ENCODE results near the gene CCBE1. TPM values are rescaled to one million over a fixed set of nuclear protein-coding genes. Genes with fewer than 3 reads are reported as not detected.
A peak's percentile ranks its signal among the peaks of the same experiment; 100 is the strongest.

CCBE1 gene
- total and polyA plus RNA-seq, 2 donors (not counting 1 experiment from before 2014, with no cell fraction given) = 122 TPM

GRCh38 chr18:59609654-59610053, 87.6 kb downstream of the CCBE1 start:
- Histone ChIP-seq H3K36me3 (ENCODE audit: control insufficient read depth, insufficient read depth, low read length) (no peaks in the 10 kb centered on the region), H3K4me2 (ENCODE audit: extremely low read depth, insufficient read depth, low read length) (no peak overlapping the region), H3K9ac (ENCODE audit: insufficient read depth, low read length) (no peak overlapping the region), H3K9me3 (ENCODE audit: control insufficient read depth, insufficient read depth, low read depth, low read length) (no peaks in the 10 kb centered on the region), H2AFZ (ENCODE audit: low read length) (no peak overlapping the region), H3K4me1 (ENCODE audit: control insufficient read depth, extremely low read depth, insufficient read depth, low read length) (peaks cover 15% of the 10 kb centered on the region), H3K4me3 (replicated peaks in 1 of 4; ENCODE audit: control extremely low read depth in 1 of 4, insufficient read depth in 1 of 4, low read depth in 3 of 4, low read length in 4 of 4) (no peak overlapping the region), H4K20me1 (ENCODE audit: control insufficient read depth, extremely low read depth, insufficient read depth, low read length) (peaks cover 6% of the 10 kb centered on the region), H3K27ac (ENCODE audit: insufficient read depth, low read length) (no peak overlapping the region), H3K79me2 (ENCODE audit: control insufficient read depth, insufficient read depth, low read length) (peaks cover 64% of the 10 kb centered on the region), H3K27me3 (ENCODE audit: control insufficient read depth, insufficient read depth, low read length) (no peaks in the 10 kb centered on the region)
- no peak for DNase-seq (ENCODE audit: low read depth in 2 of 2)
- TF ChIP-seq CTCF (conservative IDR thresholded peaks at IDR 0.05 in 1 of 2, IDR thresholded peaks at IDR 0.05 in 1 of 2; ENCODE audit: low read depth in 1 of 2, low read length in 2 of 2) = no peak
- TF ChIP-seq EZH2 (IDR thresholded peaks at IDR 0.05; ENCODE audit: low read length, missing control alignments) = no peak

- peaks cover 13% of the 10 kb centered on the region for H3K4me1 ChIP-seq (ENCODE audit: control insufficient read depth, extremely low read depth, insufficient read depth, low read length)
- H3K79me2 ChIP-seq (ENCODE audit: control insufficient read depth, insufficient read depth, low read length) = peaks cover 74% of the 10 kb centered on the region
- no peaks in the 10 kb centered on the region for H3K27me3 ChIP-seq (ENCODE audit: control insufficient read depth, insufficient read depth, low read length)
- H3K36me3 ChIP-seq (ENCODE audit: control insufficient read depth, insufficient read depth, low read length) = no peaks in the 10 kb centered on the region
- no peaks in the 10 kb centered on the region for H3K9me3 ChIP-seq (ENCODE audit: control insufficient read depth, insufficient read depth, low read depth, low read length)
- no peak overlapping the region for H3K4me3 ChIP-seq (replicated peaks in 1 of 4; ENCODE audit: control extremely low read depth in 1 of 4, insufficient read depth in 1 of 4, low read depth in 3 of 4, low read length in 4 of 4)
- no peak for TF ChIP-seq CTCF (conservative IDR thresholded peaks at IDR 0.05 in 1 of 2, IDR thresholded peaks at IDR 0.05 in 1 of 2; ENCODE audit: low read depth in 1 of 2, low read length in 2 of 2)
- no peak for TF ChIP-seq EZH2 (IDR thresholded peaks at IDR 0.05; ENCODE audit: low read length, missing control alignments)
- no peak overlapping the region for H2AFZ ChIP-seq (ENCODE audit: low read length)
- no peak for DNase-seq (ENCODE audit: low read depth in 2 of 2)
- no peak overlapping the region for H3K27ac ChIP-seq (ENCODE audit: insufficient read depth, low read length)
- no peak overlapping the region for H3K9ac ChIP-seq (ENCODE audit: insufficient read depth, low read length)
- peaks cover 6% of the 10 kb centered on the region for H4K20me1 ChIP-seq (ENCODE audit: control insufficient read depth, extremely low read depth, insufficient read depth, low read length)
- peak overlapping the region; percentile 42 for H3K4me2 ChIP-seq (ENCODE audit: extremely low read depth, insufficient read depth, low read length)
These were observed 89.8 kb downstream of the CCBE1 start for GRCh38 chr18:59607471-59607870.

DNA sequence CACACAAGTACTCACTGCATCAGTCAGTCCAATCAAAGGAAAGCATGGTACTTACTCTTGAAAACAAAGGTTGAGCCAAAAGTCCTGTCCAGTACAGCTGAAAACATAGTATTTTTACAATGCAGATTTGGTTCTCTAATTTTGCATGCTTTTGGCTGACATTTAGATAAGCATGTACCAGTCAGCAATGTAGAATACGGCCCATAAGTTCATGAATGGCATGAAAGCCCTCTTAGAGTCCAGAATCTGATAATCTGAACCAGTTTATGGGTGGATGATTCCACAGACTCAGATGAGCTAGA, 90.2 kb downstream of the CCBE1 start:
- DNase-seq (ENCODE audit: low read depth in 2 of 2) = no peak
- Histone ChIP-seq H3K36me3 (ENCODE audit: control insufficient read depth, insufficient read depth, low read length) (no peaks in the 10 kb centered on the region), H3K27ac (ENCODE audit: insufficient read depth, low read length) (no peak overlapping the region), H2AFZ (ENCODE audit: low read length) (no peak overlapping the region), H3K9ac (ENCODE audit: insufficient read depth, low read length) (no peak overlapping the region), H3K4me1 (ENCODE audit: control insufficient read depth, extremely low read depth, insufficient read depth, low read length) (peaks cover 13% of the 10 kb centered on the region), H4K20me1 (ENCODE audit: control insufficient read depth, extremely low read depth, insufficient read depth, low read length) (peaks cover 6% of the 10 kb centered on the region), H3K9me3 (ENCODE audit: control insufficient read depth, insufficient read depth, low read depth, low read length) (no peaks in the 10 kb centered on the region), H3K27me3 (ENCODE audit: control insufficient read depth, insufficient read depth, low read length) (no peaks in the 10 kb centered on the region), H3K79me2 (ENCODE audit: control insufficient read depth, insufficient read depth, low read length) (peaks cover 74% of the 10 kb centered on the region), H3K4me2 (ENCODE audit: extremely low read depth, insufficient read depth, low read length) (peak overlapping the region; percentile 47), H3K4me3 (replicated peaks in 1 of 4; ENCODE audit: control extremely low read depth in 1 of 4, insufficient read depth in 1 of 4, low read depth in 3 of 4, low read length in 4 of 4) (no peak overlapping the region)
- TF ChIP-seq CTCF (conservative IDR thresholded peaks at IDR 0.05 in 1 of 2, IDR thresholded peaks at IDR 0.05 in 1 of 2; ENCODE audit: low read depth in 1 of 2, low read length in 2 of 2) (no peak), EZH2 (IDR thresholded peaks at IDR 0.05; ENCODE audit: low read length, missing control alignments) (no peak)
